OCI-LY7 (cell line): Measurements from ENCODE around the gene FHIT.

ENCODE experiments used
- CTCF ChIP-seq: fragments of 200-600 bp; sonication (generic); conservative IDR thresholded peaks from 2 replicates; pipeline ENCODE4 v1.5.1; 2014; ENCODE audit warnings: mild to moderate bottlenecking, antibody characterized with exemption, low read length, moderate library complexity, mixed read lengths
- EZH2phosphoT487 ChIP-seq: fragments of 200-600 bp; sonication (generic); IDR thresholded peaks from 2 replicates; pipeline ENCODE4 v1.6.1; 2018; ENCODE audit warnings: low read depth, borderline replicate concordance, mild to moderate bottlenecking, mixed run types, antibody characterized with exemption, low read length, moderate library complexity, mixed read lengths

- TF ChIP-seq CTCF: no peak
- TF ChIP-seq EZH2phosphoT487: no peak
Observed at GRCh38 chr3:60514085-60514649, 737.1 kb downstream of the FHIT start.
